ENCODE measurements around the gene CNTFR.

Gene CNTFR

DNA sequence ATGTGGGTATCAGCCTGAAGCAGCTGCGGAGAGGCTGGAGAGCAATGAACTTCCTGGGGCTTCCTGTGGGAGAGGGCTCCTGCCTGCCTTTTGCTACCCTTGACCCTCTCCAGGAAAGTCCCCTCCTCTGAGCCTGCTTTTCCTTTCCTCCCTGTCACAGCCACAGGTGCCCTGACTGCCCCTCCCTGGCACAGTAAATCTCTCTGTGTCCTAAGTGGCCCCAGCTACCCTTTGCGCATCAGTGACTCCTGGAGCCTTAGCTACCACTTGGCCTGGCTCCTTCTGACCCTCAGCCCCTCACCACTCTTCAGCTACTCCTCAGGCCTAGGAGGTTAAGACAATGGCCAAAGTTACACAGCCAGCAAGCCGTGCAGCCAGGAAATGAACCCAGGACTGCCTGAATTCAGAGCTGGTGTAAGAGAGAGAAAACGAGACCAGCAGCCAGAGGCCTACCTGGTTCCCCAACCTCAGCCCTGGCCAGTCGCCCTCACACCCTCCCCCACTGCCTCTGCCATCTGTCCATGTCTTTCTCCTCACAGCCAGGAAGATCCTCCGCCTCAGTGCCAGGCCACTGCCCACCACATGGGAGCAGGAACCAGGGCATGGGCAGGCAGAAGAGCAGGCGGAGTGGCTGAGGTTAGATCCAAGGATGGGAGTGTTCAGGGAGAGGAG is 18.6 kb downstream of the CNTFR start:
- DNase-seq (ENCODE audit: low read depth): no peak
- H3K4me3 ChIP-seq (ENCODE audit: low read depth, low read length): no peak overlapping the region
- TF ChIP-seq, protein P1, sequence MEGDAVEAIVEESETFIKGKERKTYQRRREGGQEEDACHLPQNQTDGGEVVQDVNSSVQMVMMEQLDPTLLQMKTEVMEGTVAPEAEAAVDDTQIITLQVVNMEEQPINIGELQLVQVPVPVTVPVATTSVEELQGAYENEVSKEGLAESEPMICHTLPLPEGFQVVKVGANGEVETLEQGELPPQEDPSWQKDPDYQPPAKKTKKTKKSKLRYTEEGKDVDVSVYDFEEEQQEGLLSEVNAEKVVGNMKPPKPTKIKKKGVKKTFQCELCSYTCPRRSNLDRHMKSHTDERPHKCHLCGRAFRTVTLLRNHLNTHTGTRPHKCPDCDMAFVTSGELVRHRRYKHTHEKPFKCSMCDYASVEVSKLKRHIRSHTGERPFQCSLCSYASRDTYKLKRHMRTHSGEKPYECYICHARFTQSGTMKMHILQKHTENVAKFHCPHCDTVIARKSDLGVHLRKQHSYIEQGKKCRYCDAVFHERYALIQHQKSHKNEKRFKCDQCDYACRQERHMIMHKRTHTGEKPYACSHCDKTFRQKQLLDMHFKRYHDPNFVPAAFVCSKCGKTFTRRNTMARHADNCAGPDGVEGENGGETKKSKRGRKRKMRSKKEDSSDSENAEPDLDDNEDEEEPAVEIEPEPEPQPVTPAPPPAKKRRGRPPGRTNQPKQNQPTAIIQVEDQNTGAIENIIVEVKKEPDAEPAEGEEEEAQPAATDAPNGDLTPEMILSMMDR (IDR thresholded peaks at IDR 0.05; ENCODE audit: control insufficient read depth, extremely low read depth, insufficient read depth): no peak

DNA sequence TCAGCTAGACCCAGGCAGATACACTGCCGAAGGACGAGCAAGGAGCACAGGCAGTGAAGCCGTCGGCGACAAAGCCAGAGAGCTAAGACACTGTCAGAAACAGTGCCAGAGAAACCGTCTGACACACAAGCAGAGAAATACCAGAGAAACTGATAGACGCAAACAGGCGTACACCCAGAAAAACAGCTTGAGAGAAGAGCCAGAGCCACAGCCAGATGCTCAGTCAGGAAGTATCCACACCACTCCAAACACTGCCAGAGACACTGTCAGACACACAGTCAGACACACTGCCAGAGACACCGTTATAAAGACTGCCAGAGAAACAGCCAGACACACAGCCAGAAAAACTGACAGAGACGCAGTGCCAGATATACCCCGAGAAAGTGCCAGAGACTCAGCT is 19.1 kb downstream of the CNTFR start:
- TF ChIP-seq, protein P1 (IDR thresholded peaks at IDR 0.05; ENCODE audit: control insufficient read depth, extremely low read depth, insufficient read depth): no peak
- DNase-seq (ENCODE audit: low read depth): no peak
- no peak overlapping the region for H3K4me3 ChIP-seq (ENCODE audit: low read depth, low read length)

DNA sequence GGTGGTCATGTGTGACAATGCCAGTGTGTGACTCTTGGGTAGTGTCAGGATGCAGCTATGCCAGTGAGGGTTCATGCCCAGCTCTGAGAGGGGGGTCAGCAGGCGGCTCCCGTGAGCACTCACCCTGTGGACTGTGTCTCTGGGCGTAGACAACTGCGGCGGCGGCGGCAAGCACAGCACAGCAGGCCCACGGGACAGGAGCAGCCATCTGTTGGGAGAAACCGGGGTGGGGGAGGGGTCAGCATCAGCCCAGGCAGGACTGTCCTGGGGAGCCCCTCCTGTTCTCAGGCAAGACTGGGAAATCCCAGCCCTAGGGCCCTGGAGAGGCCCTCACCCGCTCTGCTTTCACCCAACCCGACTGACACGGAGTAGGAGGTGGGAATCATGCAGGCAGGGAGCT is 20.8 kb downstream of the CNTFR start:
- no peak for DNase-seq (ENCODE audit: low read depth)
- TF ChIP-seq, protein P1 (IDR thresholded peaks at IDR 0.05; ENCODE audit: control insufficient read depth, extremely low read depth, insufficient read depth): no peak
- H3K4me3 ChIP-seq (ENCODE audit: low read depth, low read length): no peak overlapping the region

DNA sequence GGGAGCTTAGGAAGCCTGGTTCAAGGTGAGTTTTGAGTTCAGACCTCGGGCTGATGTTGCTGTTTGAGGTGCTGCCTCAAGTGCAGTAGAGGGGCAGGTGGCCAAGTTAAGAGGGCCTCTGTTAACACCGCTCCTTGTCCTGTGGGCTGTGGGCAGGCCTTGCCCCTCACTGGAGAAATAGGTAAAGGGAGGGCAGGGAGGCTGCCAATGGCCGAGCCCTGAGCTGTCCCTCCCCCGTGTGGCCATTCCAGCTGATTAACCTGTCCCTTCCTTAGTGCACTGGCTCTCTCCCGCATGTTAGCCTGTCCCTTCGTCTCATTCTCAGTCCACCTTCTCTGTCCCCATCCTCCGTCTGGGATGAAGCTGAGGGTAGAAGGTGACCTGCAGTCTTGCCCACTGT is 21.4 kb downstream of the CNTFR start:
- H3K4me3 ChIP-seq (ENCODE audit: low read depth, low read length): no peak overlapping the region
- DNase-seq (ENCODE audit: low read depth): no peak
- TF ChIP-seq, protein P1 (IDR thresholded peaks at IDR 0.05; ENCODE audit: control insufficient read depth, extremely low read depth, insufficient read depth): no peak

DNA sequence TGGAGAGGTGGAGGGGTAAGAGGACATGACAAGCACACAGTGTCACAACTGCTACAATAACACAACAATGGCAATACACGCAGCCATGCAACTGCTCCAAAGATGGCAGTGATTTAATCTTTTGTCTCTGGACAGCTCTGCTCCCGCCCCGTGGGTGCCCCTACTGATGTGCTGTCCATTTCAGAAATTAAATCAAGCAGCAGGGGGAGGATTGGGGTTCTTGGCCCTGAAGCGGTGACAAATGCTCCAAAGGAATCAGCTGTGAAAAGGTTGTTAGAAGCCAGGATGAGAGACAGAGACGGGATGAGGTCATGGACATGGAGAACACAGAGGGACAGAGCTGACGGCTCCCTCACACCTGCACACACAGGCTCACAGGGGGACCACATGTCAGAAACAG is 22.6 kb downstream of the CNTFR start:
- TF ChIP-seq, protein P1 (IDR thresholded peaks at IDR 0.05; ENCODE audit: control insufficient read depth, extremely low read depth, insufficient read depth): no peak
- DNase-seq (ENCODE audit: low read depth): no peak
- H3K4me3 ChIP-seq (ENCODE audit: low read depth, low read length): no peak overlapping the region

DNA sequence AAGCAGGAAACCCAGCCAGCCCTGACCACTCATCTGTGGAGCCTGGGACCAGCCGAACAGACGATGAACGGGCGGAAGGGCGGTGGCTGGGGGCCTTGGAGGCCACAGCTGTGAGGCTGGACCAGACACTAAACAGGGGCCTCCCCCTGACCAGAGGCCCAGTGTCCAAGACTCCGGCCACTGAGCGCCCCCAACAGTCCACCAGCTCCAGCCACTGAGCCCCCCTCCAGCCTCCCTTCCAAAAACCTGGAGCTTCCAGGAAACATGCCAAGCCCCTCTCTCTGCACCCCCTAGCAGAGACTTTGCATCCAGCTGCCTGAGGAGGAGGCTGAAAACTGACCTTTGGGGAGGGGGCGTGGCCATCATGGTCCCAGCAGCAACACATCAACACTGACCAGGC is 23.2 kb downstream of the CNTFR start:
- DNase-seq (ENCODE audit: low read depth): no peak
- no peak overlapping the region for H3K4me3 ChIP-seq (ENCODE audit: low read depth, low read length)
- TF ChIP-seq, protein P1 (IDR thresholded peaks at IDR 0.05; ENCODE audit: control insufficient read depth, extremely low read depth, insufficient read depth): no peak

DNA sequence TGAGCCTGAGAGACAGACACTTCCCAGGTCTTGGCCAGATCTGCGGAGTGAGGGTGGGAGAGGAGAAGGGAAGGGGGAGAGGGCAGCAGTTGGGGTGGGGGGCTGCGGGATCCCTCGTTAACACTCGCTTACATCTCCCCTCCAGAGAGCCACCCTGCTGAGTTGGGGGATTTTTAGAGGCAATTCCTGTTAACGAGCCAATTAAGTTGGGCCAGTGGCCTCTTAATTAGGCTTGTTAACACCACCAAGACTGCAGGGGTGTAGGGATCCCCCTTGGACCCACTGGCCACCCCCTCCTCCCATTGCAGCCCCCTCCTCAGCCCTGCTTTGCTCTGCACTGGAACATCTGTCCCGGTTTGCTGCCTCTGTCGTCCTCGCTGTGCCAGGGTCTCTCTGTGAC is 23.7 kb downstream of the CNTFR start:
- no peak overlapping the region for H3K4me3 ChIP-seq (ENCODE audit: low read depth, low read length)
- no peak for DNase-seq (ENCODE audit: low read depth)
- TF ChIP-seq, protein P1 (IDR thresholded peaks at IDR 0.05; ENCODE audit: control insufficient read depth, extremely low read depth, insufficient read depth): no peak

All from LNCaP clone FGC (cell line).